A673 (cell line): ENCODE measurements around the gene SORBS2. TPM values are rescaled to one million over a fixed set of nuclear protein-coding genes. Genes with fewer than 3 reads are reported as not detected.

Experiments
- BruUV-seq: library from RNA; stranded (reverse); fragments of 400-500 nt; replicated peaks from 2 replicates; lab custom pipeline; 2021; lab: Mats Ljungman, UMichigan
- CTCF ChIA-PET: fragments of 300-600 bp; sonication (Branson Sonifier 250); formaldehyde crosslinking; loops from one replicate; lab custom pipeline; 2022; ENCODE audit warnings: antibody characterized with exemption; lab: Charles Lee
- POLR2A ChIA-PET: fragments of 300-600 bp; sonication (Branson Sonifier 250); formaldehyde crosslinking; loops from one replicate; lab custom pipeline; 2022; ENCODE audit warnings: antibody characterized with exemption; ENCODE audit not compliant: low non-redundant PET; lab: Charles Lee
- DNase-seq: peaks from one replicate; pipeline ENCODE4 v3.0.0-alpha.2; 2015; ENCODE audit warnings: low spot score
- H3K27ac ChIP-seq: fragments of 200-600 bp; sonication (generic); 2 replicates; pipeline ENCODE4 v1.5.1; 2016; ENCODE audit warnings: mixed run types, low read depth, mild to moderate bottlenecking, mixed read lengths, antibody characterized with exemption, low read length; ENCODE audit not compliant: poor library complexity, severe bottlenecking
- H3K27me3 ChIP-seq: fragments of 200-600 bp; sonication (generic); replicated peaks from 2 replicates; pipeline ENCODE4 v1.6.1; 2017; ENCODE audit warnings: mixed run types, low read depth, mild to moderate bottlenecking, mixed read lengths, antibody characterized with exemption, low read length; ENCODE audit not compliant: insufficient read depth, poor library complexity
- H3K36me3 ChIP-seq: fragments of 200-600 bp; sonication (generic); 2 replicates; pipeline ENCODE4 v1.6.1; 2016; ENCODE audit warnings: mixed run types, mild to moderate bottlenecking, mixed read lengths, antibody characterized with exemption, low read length; ENCODE audit not compliant: insufficient read depth, poor library complexity, severe bottlenecking
- H3K4me1 ChIP-seq: fragments of 200-600 bp; sonication (generic); 2 replicates; pipeline ENCODE4 v1.6.1; 2017; ENCODE audit warnings: mixed run types, mild to moderate bottlenecking, mixed read lengths, antibody characterized with exemption, low read length; ENCODE audit not compliant: insufficient read depth, poor library complexity, severe bottlenecking
- H3K4me3 ChIP-seq: fragments of 200-600 bp; sonication (generic); 2 replicates; pipeline ENCODE4 v1.5.1; 2016; ENCODE audit warnings: low read depth, mixed run types, mild to moderate bottlenecking, mixed read lengths, low read length; ENCODE audit not compliant: poor library complexity, severe bottlenecking
- H3K9me3 ChIP-seq: fragments of 200-600 bp; sonication (generic); 2 replicates; pipeline ENCODE4 v1.6.1; 2016; ENCODE audit warnings: mixed run types, low read depth, mild to moderate bottlenecking, mixed read lengths, antibody characterized with exemption, low read length; ENCODE audit not compliant: poor library complexity, severe bottlenecking
- CTCF ChIP-seq: fragments of 300-800, 200-600 bp; sonication (generic); conservative IDR thresholded peaks from 2 replicates; pipeline ENCODE4 v1.5.1; 2017; ENCODE audit warnings: low read depth, mild to moderate bottlenecking, antibody characterized with exemption, low read length, moderate library complexity, mixed read lengths
- EZH2 ChIP-seq: fragments of 200-600 bp; sonication (generic); IDR thresholded peaks from 2 replicates; pipeline ENCODE4 v1.6.1; 2017; ENCODE audit warnings: borderline replicate concordance, low read depth, mild to moderate bottlenecking, mixed read lengths, antibody characterized with exemption, low read length; ENCODE audit not compliant: poor library complexity, severe bottlenecking
- intact Hi-C: fragments of 100-400 bp; cut with micrococcal nuclease; formaldehyde crosslinking; loops from one replicate; pipeline ENCODE4 v1.10.0; 2022; ENCODE audit not compliant: unreplicated experiment
- total RNA-seq: library from RNA; stranded (reverse); gene quantifications from 2 replicates; pipeline ENCODE4 v1.2.3, GENCODE V29; 2021

Gene SORBS2
- total RNA-seq, 1 experiment from 2014 or later, result not detected

- Histone ChIP-seq H3K27me3 (peaks cover 8% of the 10 kb centered on the region), H3K36me3 (no peaks in the 10 kb centered on the region), H3K4me1 (no peaks in the 10 kb centered on the region), H3K27ac (no peak overlapping the region), H3K4me3 (no peak overlapping the region), H3K9me3 (no peaks in the 10 kb centered on the region)
- POLR2A ChIA-PET, result no interaction called here
- TF ChIP-seq CTCF, result no peak
- TF ChIP-seq EZH2, result no peak
- BruUV-seq, result no TSS peak
- intact Hi-C loops, result no loop called here
- no peak for DNase-seq
- CTCF ChIA-PET, result no interaction called here
Measured at GRCh38 chr4:185819144-185819543, 7.2 kb upstream of the SORBS2 start.

- H3K4me1 ChIP-seq, result no peaks in the 10 kb centered on the region
- POLR2A ChIA-PET, result no interaction called here
- no peak overlapping the region for H3K4me3 ChIP-seq
Measured at GRCh38 chr4:185817403-185817818, 5.4 kb upstream of the SORBS2 start.

DNA sequence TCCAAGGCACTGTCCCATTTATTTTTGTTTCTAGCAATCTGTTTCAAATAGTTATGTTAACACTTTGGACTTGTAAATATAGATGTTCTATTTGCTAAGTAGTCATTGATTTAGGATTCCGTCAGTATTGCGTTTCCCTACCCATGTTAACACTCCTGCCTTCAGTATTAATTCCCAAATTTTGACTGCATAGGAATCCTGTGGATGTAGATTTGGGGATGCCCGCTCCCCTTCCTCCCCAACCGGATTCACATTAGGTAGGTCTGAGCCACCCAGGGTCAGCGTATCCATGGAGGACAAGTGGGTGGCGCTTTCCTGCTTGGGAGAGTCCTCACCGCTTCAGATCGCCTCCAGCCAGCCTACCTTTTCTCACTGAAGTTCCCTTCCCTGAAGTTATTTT is 1.1 kb upstream of the SORBS2 start:
- intact Hi-C loops, result no loop called here
- H3K27ac ChIP-seq, result no peak overlapping the region
- H3K4me1 ChIP-seq, result no peaks in the 10 kb centered on the region
- H3K9me3 ChIP-seq, result no peaks in the 10 kb centered on the region
- POLR2A ChIA-PET, result no interaction called here
- no peak overlapping the region for H3K4me3 ChIP-seq
- peaks cover 52% of the 10 kb centered on the region for H3K27me3 ChIP-seq
- no TSS peak for BruUV-seq
- no peaks in the 10 kb centered on the region for H3K36me3 ChIP-seq
- CTCF ChIA-PET, result no interaction called here
- TF ChIP-seq EZH2 (no peak), CTCF (no peak)
- no peak for DNase-seq

More at GRCh38 chr4:185817403-185817818, 5.4 kb upstream of the SORBS2 start:
- TF ChIP-seq EZH2, result no peak
- TF ChIP-seq CTCF, result no peak
- Histone ChIP-seq H3K36me3 (no peaks in the 10 kb centered on the region), H3K9me3 (no peaks in the 10 kb centered on the region), H3K27me3 (peaks cover 14% of the 10 kb centered on the region), H3K27ac (no peak overlapping the region)
- BruUV-seq, result no TSS peak
- intact Hi-C loops, result no loop called here
- DNase-seq, result no peak
- CTCF ChIA-PET, result no interaction called here
